ENCODE results near the gene PPP1R12B.
"Not testable (repeated sequence)": the region's sequence is repeated elsewhere in the genome, so short reads cannot be mapped to it uniquely, and the experiment has no call there.

DNA sequence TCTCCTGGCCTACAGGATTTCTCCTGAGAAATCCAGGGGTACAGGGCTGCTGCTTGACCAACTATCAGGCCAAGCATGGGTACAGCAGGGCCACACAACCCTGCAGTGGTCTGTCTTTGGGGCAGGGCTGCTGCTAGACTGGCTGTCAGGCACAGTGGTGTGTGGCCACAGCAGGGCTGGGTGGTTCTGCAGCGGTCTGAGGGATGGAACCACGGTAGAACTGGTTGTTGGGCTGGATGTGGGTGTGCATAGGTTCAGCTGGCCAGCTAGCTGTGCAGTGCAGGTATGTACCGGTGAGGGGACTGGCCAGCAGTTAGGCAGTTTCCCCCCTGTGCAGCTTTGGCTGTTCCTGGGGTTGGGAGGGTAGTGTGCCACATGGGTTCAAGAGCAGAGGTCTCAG lies 136.3 kb downstream of the PPP1R12B start:
- TF ChIP-seq, protein P1, sequence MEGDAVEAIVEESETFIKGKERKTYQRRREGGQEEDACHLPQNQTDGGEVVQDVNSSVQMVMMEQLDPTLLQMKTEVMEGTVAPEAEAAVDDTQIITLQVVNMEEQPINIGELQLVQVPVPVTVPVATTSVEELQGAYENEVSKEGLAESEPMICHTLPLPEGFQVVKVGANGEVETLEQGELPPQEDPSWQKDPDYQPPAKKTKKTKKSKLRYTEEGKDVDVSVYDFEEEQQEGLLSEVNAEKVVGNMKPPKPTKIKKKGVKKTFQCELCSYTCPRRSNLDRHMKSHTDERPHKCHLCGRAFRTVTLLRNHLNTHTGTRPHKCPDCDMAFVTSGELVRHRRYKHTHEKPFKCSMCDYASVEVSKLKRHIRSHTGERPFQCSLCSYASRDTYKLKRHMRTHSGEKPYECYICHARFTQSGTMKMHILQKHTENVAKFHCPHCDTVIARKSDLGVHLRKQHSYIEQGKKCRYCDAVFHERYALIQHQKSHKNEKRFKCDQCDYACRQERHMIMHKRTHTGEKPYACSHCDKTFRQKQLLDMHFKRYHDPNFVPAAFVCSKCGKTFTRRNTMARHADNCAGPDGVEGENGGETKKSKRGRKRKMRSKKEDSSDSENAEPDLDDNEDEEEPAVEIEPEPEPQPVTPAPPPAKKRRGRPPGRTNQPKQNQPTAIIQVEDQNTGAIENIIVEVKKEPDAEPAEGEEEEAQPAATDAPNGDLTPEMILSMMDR (IDR thresholded peaks at IDR 0.05; ENCODE audit: low read depth, low read length, poor library complexity, severe bottlenecking): not testable (repeated sequence)
- not testable (repeated sequence) for TF ChIP-seq EZH2phosphoT487 (IDR thresholded peaks at IDR 0.05; ENCODE audit: borderline replicate concordance, low read length)
